GM18517 (cell line): Measurements from ENCODE around the gene ADCY3.

Experiments
- ATAC-seq: cut with Tn5 transposase; IDR thresholded peaks from one replicate; pipeline ENCODE4 v1.9.1; 2021; ENCODE audit warnings: mild to moderate bottlenecking, moderate library complexity; ENCODE audit not compliant: unreplicated experiment

ADCY3 gene

GRCh38 chr2:24906466-24906865, 13.6 kb downstream of the ADCY3 start:
- no peak for ATAC-seq

- ATAC-seq = no peak
Measured at GRCh38 chr2:24903161-24904103, 16.6 kb downstream of the ADCY3 start.

- no peak for ATAC-seq
Measured at GRCh38 chr2:24899361-24899910, 20.6 kb downstream of the ADCY3 start.

GRCh38 chr2:24898122-24899109, 21.6 kb downstream of the ADCY3 start:
- ATAC-seq = no peak

GRCh38 chr2:24894750-24895149, 25.3 kb downstream of the ADCY3 start:
- ATAC-seq = no peak

GRCh38 chr2:24893934-24894333, 26.1 kb downstream of the ADCY3 start:
- ATAC-seq = no peak

GRCh38 chr2:24892928-24893327, 27.1 kb downstream of the ADCY3 start:
- no peak for ATAC-seq

GRCh38 chr2:24891201-24891600, 28.8 kb downstream of the ADCY3 start:
- no peak for ATAC-seq

- ATAC-seq = no peak
Measured at GRCh38 chr2:24889221-24889620, 30.8 kb downstream of the ADCY3 start.

- no peak for ATAC-seq
Measured at GRCh38 chr2:24888177-24888576, 31.9 kb downstream of the ADCY3 start.

- no peak for ATAC-seq
Measured at GRCh38 chr2:24887307-24887874, 32.6 kb downstream of the ADCY3 start.

GRCh38 chr2:24886691-24887304, 33.2 kb downstream of the ADCY3 start:
- ATAC-seq = no peak

- no peak for ATAC-seq
Measured at GRCh38 chr2:24886126-24886501, 33.9 kb downstream of the ADCY3 start.

GRCh38 chr2:24885221-24886125, 34.6 kb downstream of the ADCY3 start:
- ATAC-seq = no peak

GRCh38 chr2:24883946-24884345, 36.1 kb downstream of the ADCY3 start:
- no peak for ATAC-seq

GRCh38 chr2:24881623-24882022, 38.4 kb downstream of the ADCY3 start:
- no peak for ATAC-seq

GRCh38 chr2:24881158-24881557, 38.9 kb downstream of the ADCY3 start:
- ATAC-seq = no peak

GRCh38 chr2:24878341-24878740, 41.7 kb downstream of the ADCY3 start:
- no peak for ATAC-seq

GRCh38 chr2:24877646-24878045, 42.4 kb downstream of the ADCY3 start:
- no peak for ATAC-seq
